Measurements from ENCODE around the gene TBC1D17.

Gene TBC1D17

DNA sequence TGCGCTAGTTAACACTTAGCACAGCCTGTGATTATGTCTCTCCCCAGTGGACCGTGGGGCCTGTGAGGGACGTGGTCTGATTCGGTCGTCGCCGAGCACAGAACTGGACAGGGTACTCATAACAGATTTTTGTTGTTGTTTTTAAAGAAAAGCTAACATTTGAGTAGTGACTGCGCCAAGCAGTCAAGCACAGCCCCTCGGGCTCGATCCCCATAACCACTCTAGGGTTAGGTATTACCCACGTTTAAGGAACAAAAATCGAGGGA lies 27.3 kb upstream of the TBC1D17 start (continued):
- TF ChIP-seq, protein P1, sequence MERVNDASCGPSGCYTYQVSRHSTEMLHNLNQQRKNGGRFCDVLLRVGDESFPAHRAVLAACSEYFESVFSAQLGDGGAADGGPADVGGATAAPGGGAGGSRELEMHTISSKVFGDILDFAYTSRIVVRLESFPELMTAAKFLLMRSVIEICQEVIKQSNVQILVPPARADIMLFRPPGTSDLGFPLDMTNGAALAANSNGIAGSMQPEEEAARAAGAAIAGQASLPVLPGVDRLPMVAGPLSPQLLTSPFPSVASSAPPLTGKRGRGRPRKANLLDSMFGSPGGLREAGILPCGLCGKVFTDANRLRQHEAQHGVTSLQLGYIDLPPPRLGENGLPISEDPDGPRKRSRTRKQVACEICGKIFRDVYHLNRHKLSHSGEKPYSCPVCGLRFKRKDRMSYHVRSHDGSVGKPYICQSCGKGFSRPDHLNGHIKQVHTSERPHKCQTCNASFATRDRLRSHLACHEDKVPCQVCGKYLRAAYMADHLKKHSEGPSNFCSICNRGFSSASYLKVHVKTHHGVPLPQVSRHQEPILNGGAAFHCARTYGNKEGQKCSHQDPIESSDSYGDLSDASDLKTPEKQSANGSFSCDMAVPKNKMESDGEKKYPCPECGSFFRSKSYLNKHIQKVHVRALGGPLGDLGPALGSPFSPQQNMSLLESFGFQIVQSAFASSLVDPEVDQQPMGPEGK (CRISPR knock-in tag; IDR thresholded peaks at IDR 0.05; ENCODE audit: borderline replicate concordance), result no peak
- TF ChIP-seq, protein P2, sequence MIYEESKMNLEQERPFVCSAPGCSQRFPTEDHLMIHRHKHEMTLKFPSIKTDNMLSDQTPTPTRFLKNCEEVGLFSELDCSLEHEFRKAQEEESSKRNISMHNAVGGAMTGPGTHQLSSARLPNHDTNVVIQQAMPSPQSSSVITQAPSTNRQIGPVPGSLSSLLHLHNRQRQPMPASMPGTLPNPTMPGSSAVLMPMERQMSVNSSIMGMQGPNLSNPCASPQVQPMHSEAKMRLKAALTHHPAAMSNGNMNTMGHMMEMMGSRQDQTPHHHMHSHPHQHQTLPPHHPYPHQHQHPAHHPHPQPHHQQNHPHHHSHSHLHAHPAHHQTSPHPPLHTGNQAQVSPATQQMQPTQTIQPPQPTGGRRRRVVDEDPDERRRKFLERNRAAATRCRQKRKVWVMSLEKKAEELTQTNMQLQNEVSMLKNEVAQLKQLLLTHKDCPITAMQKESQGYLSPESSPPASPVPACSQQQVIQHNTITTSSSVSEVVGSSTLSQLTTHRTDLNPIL (CRISPR knock-in tag; IDR thresholded peaks at IDR 0.05; ENCODE audit: low read depth), result no peak
- no peak for TF ChIP-seq ZFP30 (CRISPR knock-in tag; IDR thresholded peaks at IDR 0.05)
- TF ChIP-seq CSDC2 (CRISPR knock-in tag; IDR thresholded peaks at IDR 0.05), result no peak
- no peak for TF ChIP-seq ZC3H10 (CRISPR knock-in tag; IDR thresholded peaks at IDR 0.05)
- no peak for TF ChIP-seq SNAI2 (CRISPR knock-in tag; IDR thresholded peaks at IDR 0.05)
- TF ChIP-seq ZNF70 (CRISPR knock-in tag; IDR thresholded peaks at IDR 0.05), result no peak
- TF ChIP-seq ZNF8 (CRISPR knock-in tag; IDR thresholded peaks at IDR 0.05), result no peak

- TF ChIP-seq, protein P1 (CRISPR knock-in tag; IDR thresholded peaks at IDR 0.05; ENCODE audit: borderline replicate concordance), result no peak; the same call in 1 of the 2 replicates
- no peak; the same call in 1 of the 2 replicates for TF ChIP-seq TSHZ2 (CRISPR knock-in tag; IDR thresholded peaks at IDR 0.05)
- no peak for TF ChIP-seq ZNF8 (CRISPR knock-in tag; IDR thresholded peaks at IDR 0.05)
- no peak for TF ChIP-seq BACH2 (CRISPR knock-in tag; IDR thresholded peaks at IDR 0.05; ENCODE audit: borderline replicate concordance)
- TF ChIP-seq ZNF70 (CRISPR knock-in tag; IDR thresholded peaks at IDR 0.05), result no peak
- TF ChIP-seq RARB (CRISPR knock-in tag; IDR thresholded peaks at IDR 0.05), result no peak
- TF ChIP-seq, protein P2 (CRISPR knock-in tag; IDR thresholded peaks at IDR 0.05; ENCODE audit: low read depth), result no peak
- no peak for TF ChIP-seq ZFP3 (CRISPR knock-in tag; IDR thresholded peaks at IDR 0.05)
- TF ChIP-seq POU6F1 (CRISPR knock-in tag; IDR thresholded peaks at IDR 0.05; ENCODE audit: borderline replicate concordance, low read depth), result no peak
- peak; percentile 80 for ATAC-seq
These were observed 26.8 kb upstream of the TBC1D17 start, which contains the start of gene PTOV1 for GRCh38 chr19:49850487-49851342. Gene PTOV1 (plus strand): TSS chr19:49851159.

- no peak for ATAC-seq
- TF ChIP-seq ZC3H10 (CRISPR knock-in tag; IDR thresholded peaks at IDR 0.05) (no peak), ZFP3 (CRISPR knock-in tag; IDR thresholded peaks at IDR 0.05) (no peak), GLIS3 (CRISPR knock-in tag; IDR thresholded peaks at IDR 0.05) (no peak), BACH2 (CRISPR knock-in tag; IDR thresholded peaks at IDR 0.05; ENCODE audit: borderline replicate concordance) (no peak), ZNF565 (CRISPR knock-in tag; conservative IDR thresholded peaks at IDR 0.05; ENCODE audit: low read depth) (no peak)
- TF ChIP-seq, protein P2 (CRISPR knock-in tag; IDR thresholded peaks at IDR 0.05; ENCODE audit: low read depth), result no peak
These were observed 25.8 kb upstream of the TBC1D17 start for GRCh38 chr19:49851456-49852259.

Measured in SK-N-SH treated with all-trans-retinoic acid at 6 μM for 48 hours (cell line).